Esophagus (tissue), 2 donors: ENCODE data around the gene ATG4B. TPM values are rescaled to one million over a fixed set of nuclear protein-coding genes. Genes with fewer than 3 reads are reported as not detected.

Experiments
- H3K27ac ChIP-seq, 2 donors: one replicate each; pipeline ENCODE4 v1.5.1; 2013; ENCODE audit warnings: low read depth in 2 of 2, mild to moderate bottlenecking in 2 of 2, inconsistent platforms in 1 of 2, low read length in 1 of 2, moderate library complexity in 1 of 2
- H3K27me3 ChIP-seq, 2 donors: one replicate each; pipeline ENCODE4 v1.6.1; 2013; ENCODE audit warnings: low read length in 2 of 2, control low read depth in 1 of 2, mild to moderate bottlenecking in 1 of 2; ENCODE audit not compliant: insufficient read depth in 2 of 2, control insufficient read depth in 1 of 2
- H3K36me3 ChIP-seq, 2 donors: one replicate each; pipeline ENCODE4 v1.6.1; 2013; ENCODE audit warnings: low read length in 1 of 2; ENCODE audit not compliant: control insufficient read depth in 2 of 2, insufficient read depth in 2 of 2
- H3K4me1 ChIP-seq, 2 donors: one replicate each; pipeline ENCODE4 v1.6.1; 2013; ENCODE audit warnings: low read length in 1 of 2; ENCODE audit not compliant: control insufficient read depth in 2 of 2, insufficient read depth in 2 of 2
- H3K4me3 ChIP-seq, 2 donors: one replicate each; pipeline ENCODE4 v1.5.1; 2013; ENCODE audit warnings: low read length in 2 of 2, mild to moderate bottlenecking in 2 of 2, low read depth in 1 of 2, moderate library complexity in 1 of 2
- H3K9me3 ChIP-seq, 2 donors: one replicate each; pipeline ENCODE4 v1.6.1; 2013; ENCODE audit warnings: mild to moderate bottlenecking in 2 of 2, low read depth in 1 of 2, low read length in 1 of 2, moderate library complexity in 1 of 2; ENCODE audit not compliant: control insufficient read depth in 2 of 2, insufficient read depth in 1 of 2
- WGBS, 2 donors: extraction: QIAGEN DNeasy Blood & Tissue Kit; methylation state at CpG; one replicate each; pipeline ENCODE4 v1.1.7; 2013; 5-methylcytosine and 5-hydroxymethylcytosine counted together
- polyA plus RNA-seq, 2 donors: library from polyadenylated mRNA; stranded (reverse); fragments of 200-250 nt; gene quantifications; one replicate each; pipeline ENCODE4 v1.2.3, GENCODE V29; 2013
- donor health status: healthy with polysubstance abuse.
- donor health status: Bipolar disorder and iron deficiency.

Gene ATG4B
- polyA plus RNA-seq, 2 donors, result 43.2 to 54.4 TPM

DNA sequence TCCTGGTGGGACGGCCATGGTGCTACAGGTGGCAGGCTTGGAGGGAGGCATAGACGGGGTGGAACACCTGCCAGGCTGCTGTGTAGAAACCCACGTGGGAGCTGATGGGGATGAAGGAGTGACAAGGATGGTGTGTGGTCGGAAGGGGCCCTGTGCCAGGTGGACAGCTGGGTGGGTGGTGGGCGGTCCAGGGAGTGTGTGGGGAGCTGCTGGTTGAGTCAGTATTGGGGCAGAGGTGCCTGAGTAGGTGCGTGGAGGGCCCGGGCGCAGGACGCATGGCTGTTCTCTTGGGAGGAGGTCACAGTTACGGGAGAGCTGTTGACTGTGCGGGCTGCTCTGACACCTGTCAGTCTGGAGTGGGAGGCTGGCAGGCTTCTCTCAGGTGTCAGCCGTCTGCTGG lies 84.4 kb downstream of the ATG4B start:
- no peaks in the 10 kb centered on the region for H3K27me3 ChIP-seq
- H3K9me3 ChIP-seq, result no peaks in the 10 kb centered on the region
- WGBS, 2 donors, result 92 to 96% methylated on average over 12 of the region's 12 CpGs
- peaks cover 9 to 51% of the 10 kb centered on the region in 2 donors for H3K36me3 ChIP-seq
- no peak overlapping the region for H3K4me3 ChIP-seq
- no peak overlapping the region for H3K27ac ChIP-seq
- H3K4me1 ChIP-seq, result no peaks in the 10 kb centered on the region

DNA sequence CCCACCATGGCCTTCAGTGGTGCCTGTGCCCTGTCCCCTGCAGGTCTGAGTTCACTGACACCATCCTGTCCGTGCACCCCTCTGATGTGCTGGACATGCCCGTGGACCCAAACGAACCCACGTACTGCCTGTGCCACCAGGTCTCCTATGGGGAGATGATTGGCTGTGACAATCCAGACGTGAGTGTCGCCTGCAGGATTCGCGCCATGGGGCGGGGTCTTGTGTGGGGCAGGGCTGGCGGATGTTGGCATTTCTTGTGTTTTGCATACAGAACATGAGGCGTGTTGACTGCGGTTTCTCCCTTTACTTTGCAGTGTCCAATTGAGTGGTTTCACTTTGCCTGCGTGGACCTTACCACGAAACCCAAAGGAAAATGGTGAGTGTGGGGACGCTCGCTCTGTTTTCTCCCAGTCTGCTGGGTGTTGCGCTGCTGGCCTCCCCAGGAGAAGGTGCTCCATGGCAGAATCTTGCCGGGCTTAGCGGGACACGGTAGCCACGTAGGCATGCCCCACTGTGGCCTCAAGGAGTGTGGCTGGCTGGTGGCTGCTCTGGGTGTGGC lies 85.5 kb downstream of the ATG4B start:
- Histone ChIP-seq H3K4me1 (no peaks in the 10 kb centered on the region), H3K4me3 (no peak overlapping the region), H3K36me3 (peaks cover 9 to 51% of the 10 kb centered on the region in 2 donors), H3K9me3 (no peaks in the 10 kb centered on the region), H3K27me3 (no peaks in the 10 kb centered on the region), H3K27ac (no peak overlapping the region)
- 98% methylated on average over 21 of the region's 21 CpGs for WGBS, 2 donors

Other genes starting within 250 kb of the ATG4B start
- 100 to 1,000 TPM; 116 to 132 TPM for gene STK25, start 129.1 kb upstream of the ATG4B start, polyA plus RNA-seq
- 10 to 100 TPM; 29.8 to 38.7 TPM for gene BOK, start 78.9 kb upstream of the ATG4B start, polyA plus RNA-seq
- gene THAP4, start 535 bp upstream of the ATG4B start, polyA plus RNA-seq, result 10 to 100 TPM; 37.2 to 52.1 TPM
- 10 to 100 TPM; 13.7 to 25.2 TPM for gene DTYMK, start 49.1 kb downstream of the ATG4B start, polyA plus RNA-seq
- gene ING5, start 64.3 kb downstream of the ATG4B start, polyA plus RNA-seq, result 10 to 100 TPM; 15.6 to 36.2 TPM
- 10 to 100 TPM; 26.2 to 49.1 TPM for gene D2HGDH, start 96.9 kb downstream of the ATG4B start, polyA plus RNA-seq
- under 1 TPM; 0.02 to 0.10 TPM for gene GAL3ST2, start 139.1 kb downstream of the ATG4B start, polyA plus RNA-seq
- under 1 TPM in 1 of 2 donors, not detected in 1; 0.04 TPM for gene NEU4, start 171.5 kb downstream of the ATG4B start, polyA plus RNA-seq
- gene PDCD1, start 221.2 kb downstream of the ATG4B start, polyA plus RNA-seq, result under 1 TPM; 0.54 to 0.73 TPM
- gene RTP5, start 232.0 kb downstream of the ATG4B start, polyA plus RNA-seq, result under 1 TPM; 0.06 to 0.28 TPM